H9 (cell line): ENCODE results near the gene GPALPP1. TPM values are rescaled to one million over a fixed set of nuclear protein-coding genes. Genes with fewer than 3 reads are reported as not detected.

Source experiments
- DNase-seq: peaks from one replicate; pipeline ENCODE4 v3.0.0-alpha.2; 2017
- H2AFZ ChIP-seq: one replicate; pipeline ENCODE4 v1.6.1; 2013; ENCODE audit warnings: mild to moderate bottlenecking, low read length, control low read depth, moderate library complexity
- H2AK5ac ChIP-seq: 2 replicates; pipeline ENCODE4 v1.6.1; 2013; ENCODE audit warnings: low read length, control low read depth, mixed read lengths; ENCODE audit not compliant: insufficient read length
- H2BK120ac ChIP-seq: one replicate; pipeline ENCODE4 v1.6.1; 2013; ENCODE audit warnings: low read depth, mild to moderate bottlenecking, low read length, control low read depth, inconsistent platforms; ENCODE audit not compliant: poor library complexity, severe bottlenecking
- H2BK12ac ChIP-seq: 2 replicates; pipeline ENCODE4 v1.6.1; 2013; ENCODE audit warnings: low read length, control low read depth, mixed read lengths, low read depth; ENCODE audit not compliant: insufficient read length
- H2BK15ac ChIP-seq: 2 replicates; pipeline ENCODE4 v1.6.1; 2013; ENCODE audit warnings: low read depth, low read length, control low read depth
- H2BK20ac ChIP-seq: one replicate; pipeline ENCODE4 v1.6.1; 2013; ENCODE audit warnings: low read depth, mild to moderate bottlenecking, low read length, control low read depth, inconsistent platforms; ENCODE audit not compliant: poor library complexity, severe bottlenecking
- H2BK5ac ChIP-seq: 2 replicates; pipeline ENCODE4 v1.6.1; 2013; ENCODE audit warnings: low read length, control low read depth, mixed read lengths; ENCODE audit not compliant: insufficient read length
- H3K14ac ChIP-seq: 2 replicates; pipeline ENCODE4 v1.6.1; 2013; ENCODE audit warnings: low read length, control low read depth; ENCODE audit not compliant: insufficient read depth
- H3K18ac ChIP-seq: 2 replicates; pipeline ENCODE4 v1.6.1; 2013; ENCODE audit warnings: low read depth, mild to moderate bottlenecking, mixed read lengths, low read length, control low read depth; ENCODE audit not compliant: insufficient read length
- H3K23ac ChIP-seq: 2 replicates; pipeline ENCODE4 v1.6.1; 2013; ENCODE audit warnings: low read length, control low read depth, mixed read lengths, low read depth; ENCODE audit not compliant: insufficient read length
- H3K23me2 ChIP-seq: 2 replicates; pipeline ENCODE4 v1.6.1; 2013; ENCODE audit warnings: low read depth, mild to moderate bottlenecking, mixed read lengths, low read length, control low read depth; ENCODE audit not compliant: insufficient read length, poor library complexity, severe bottlenecking
- H3K27ac ChIP-seq: 2 replicates; pipeline ENCODE4 v1.5.1; 2013; ENCODE audit warnings: low read length, control low read depth, mixed read lengths, low read depth; ENCODE audit not compliant: insufficient read length
- H3K27me3 ChIP-seq: 2 replicates; pipeline ENCODE4 v1.6.1; 2013; ENCODE audit warnings: low read length, control low read depth, inconsistent platforms; ENCODE audit not compliant: insufficient read depth
- H3K4ac ChIP-seq: 2 replicates; pipeline ENCODE4 v1.6.1; 2013; ENCODE audit warnings: low read depth, mild to moderate bottlenecking, control low read depth, inconsistent platforms, low read length, moderate library complexity
- H3K4me1 ChIP-seq: 2 replicates; pipeline ENCODE4 v1.6.1; 2013; ENCODE audit warnings: low read length, control low read depth, inconsistent platforms; ENCODE audit not compliant: insufficient read depth
- H3K4me2 ChIP-seq: 2 replicates; pipeline ENCODE4 v1.6.1; 2013; ENCODE audit warnings: low read length, control low read depth, mixed read lengths; ENCODE audit not compliant: insufficient read length, insufficient read depth
- H3K56ac ChIP-seq: 2 replicates; pipeline ENCODE4 v1.6.1; 2013; ENCODE audit warnings: low read depth, mild to moderate bottlenecking, mixed read lengths, low read length, control low read depth; ENCODE audit not compliant: insufficient read length
- H3K79me1 ChIP-seq: 2 replicates; pipeline ENCODE4 v1.6.1; 2013; ENCODE audit warnings: low read depth, mild to moderate bottlenecking, moderate library complexity, low read length, control low read depth, inconsistent platforms; ENCODE audit not compliant: insufficient read depth, poor library complexity, severe bottlenecking
- H3K79me2 ChIP-seq: 2 replicates; pipeline ENCODE4 v1.6.1; 2013; ENCODE audit warnings: low read length, control low read depth, inconsistent platforms; ENCODE audit not compliant: insufficient read depth
- H3K9ac ChIP-seq: 2 replicates; pipeline ENCODE4 v1.6.1; 2013; ENCODE audit warnings: low read length, control low read depth, mixed read lengths; ENCODE audit not compliant: insufficient read length; ENCODE audit errors: extremely low read depth
- H3K9me3 ChIP-seq: one replicate; pipeline ENCODE4 v1.6.1; 2013; ENCODE audit warnings: low read depth, low read length, inconsistent platforms; ENCODE audit not compliant: control insufficient read depth
- H3T11ph ChIP-seq: one replicate; pipeline ENCODE4 v1.6.1; 2013; ENCODE audit warnings: mild to moderate bottlenecking, low read length, control low read depth, inconsistent platforms
- H4K20me1 ChIP-seq: one replicate; pipeline ENCODE4 v1.6.1; 2013; ENCODE audit not compliant: control insufficient read depth, insufficient read length, insufficient read depth
- H4K5ac ChIP-seq: 2 replicates; pipeline ENCODE4 v1.6.1; 2013; ENCODE audit warnings: low read depth, mild to moderate bottlenecking, mixed read lengths, low read length, control low read depth; ENCODE audit not compliant: insufficient read length
- H4K8ac ChIP-seq: replicated peaks from 2 replicates; pipeline ENCODE4 v1.6.1; 2013; ENCODE audit warnings: low read length, control low read depth, mixed read lengths, low read depth; ENCODE audit not compliant: insufficient read length
- H4K91ac ChIP-seq: 2 replicates; pipeline ENCODE4 v1.6.1; 2013; ENCODE audit warnings: low read depth, mild to moderate bottlenecking, moderate library complexity, mixed read lengths, low read length, control low read depth; ENCODE audit not compliant: insufficient read length
- H3K27ac Mint-ChIP-seq, 3 experiments: 2 replicates in 2 of 3; 3 replicates in 1 of 3; pipeline ENCODE4 v1.8.0; 2020 to 2021; ENCODE audit warnings: mixed read lengths in 3 of 3, mild to moderate bottlenecking in 1 of 3, moderate library complexity in 1 of 3
- H3K27me3 Mint-ChIP-seq: 2 replicates; pipeline ENCODE4 v1.8.0; 2021; ENCODE audit warnings: low read depth, mild to moderate bottlenecking, moderate library complexity, mixed read lengths
- H3K36me3 Mint-ChIP-seq, 3 experiments: 2 replicates in 2 of 3; 3 replicates in 1 of 3; pipeline ENCODE4 v1.8.0; 2020 to 2021; ENCODE audit warnings: low read depth in 3 of 3, mixed read lengths in 3 of 3; ENCODE audit not compliant: insufficient read depth in 1 of 3
- H3K4me1 Mint-ChIP-seq, 2 experiments: 2 replicates each; pipeline ENCODE4 v1.8.0; 2020; ENCODE audit warnings: mixed read lengths in 2 of 2
- H3K4me3 Mint-ChIP-seq, 2 experiments: 2 replicates in 1 of 2; 3 replicates in 1 of 2; pipeline ENCODE4 v1.8.0; 2020 to 2021; ENCODE audit warnings: mild to moderate bottlenecking in 2 of 2, mixed read lengths in 2 of 2, moderate library complexity in 1 of 2
- H3K9me3 Mint-ChIP-seq, 2 experiments: 2 replicates in 1 of 2; 3 replicates in 1 of 2; pipeline ENCODE4 v1.8.0; 2020; ENCODE audit warnings: mild to moderate bottlenecking in 2 of 2, mixed read lengths in 2 of 2, moderate library complexity in 1 of 2
- WGBS: extraction: QIAGEN DNeasy Blood & Tissue Kit; methylation state at CpG from one replicate; pipeline ENCODE4 v1.1.7; 2013; ENCODE audit warnings: missing lambda C conversion rate, low lambda C conversion rate, mixed read lengths; ENCODE audit not compliant: insufficient read length; ENCODE audit errors: extremely low coverage; 5-methylcytosine and 5-hydroxymethylcytosine counted together
- total RNA-seq: library from RNA; stranded (reverse); gene quantifications from 2 replicates; pipeline ENCODE4 v1.2.1, GENCODE V29; 2021
- TF ChIP-seq, protein P1 (sequence below): fragments of 200-600 bp; sonication (generic); conservative IDR thresholded peaks from 3 replicates; pipeline ENCODE4 v1.8.0; 2021; ENCODE audit warnings: antibody characterized with exemption, mild to moderate bottlenecking

Gene GPALPP1
- total RNA-seq, 1 experiment from 2014 or later = 21.9 TPM

DNA sequence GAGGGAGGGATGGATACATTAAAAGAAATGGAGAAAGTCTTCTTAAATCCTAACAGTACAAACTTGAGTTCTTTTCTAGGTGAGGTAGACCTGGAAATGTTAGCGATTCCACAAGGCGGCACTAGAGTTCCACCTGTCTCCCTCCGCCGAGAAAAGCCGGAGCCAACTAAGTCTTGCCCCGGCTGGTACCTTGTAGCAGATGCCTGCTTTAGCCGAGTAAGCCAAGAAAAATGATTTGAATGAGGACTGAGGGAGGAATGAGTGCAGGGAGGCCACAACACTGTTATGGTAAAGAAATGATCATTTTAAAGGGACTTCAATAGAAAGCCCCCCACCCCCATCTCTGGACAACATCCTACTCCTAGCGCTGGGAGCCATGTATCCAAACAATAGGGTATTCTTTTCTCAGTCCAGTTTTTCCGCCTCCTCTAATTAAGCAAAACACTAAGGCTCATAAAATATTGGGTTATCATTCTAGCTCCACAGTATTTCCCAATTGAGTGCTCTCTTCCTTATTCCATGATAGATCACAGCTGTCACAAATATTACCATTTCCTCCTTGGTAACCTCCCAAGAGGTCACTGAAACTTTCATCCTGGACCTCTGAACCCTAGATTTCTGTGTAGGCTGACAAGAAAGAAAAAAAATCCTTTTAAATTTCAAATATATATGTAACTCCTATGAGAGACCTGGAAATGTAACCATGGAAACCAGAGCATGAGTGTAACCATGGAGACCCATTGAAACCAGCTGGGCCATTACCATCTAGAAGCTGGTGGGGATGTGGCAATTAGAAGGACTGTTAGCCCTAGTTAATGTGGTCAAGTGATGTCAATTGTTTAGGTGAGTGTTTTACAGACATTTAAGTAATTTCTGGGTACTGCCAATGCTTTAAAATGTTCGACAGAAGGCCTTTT is 58.3 kb downstream of the GPALPP1 start:
- H3K27ac ChIP-seq = no peak overlapping the region
- no peaks in the 10 kb centered on the region for H3K9me3 ChIP-seq
- H4K5ac ChIP-seq = no peak overlapping the region
- no peak overlapping the region for H2BK15ac ChIP-seq
- no peak overlapping the region for H3K14ac ChIP-seq
- H3K9ac ChIP-seq = no peak overlapping the region
- H3K4me2 ChIP-seq = peak overlapping the region; percentile 84
- H3T11ph ChIP-seq = no peak overlapping the region
- 0 out of 7 replicates have a peak overlapping the region, but pooled peaks of 1 of the 3 experiments have one; percentile 41 for H3K27ac Mint-ChIP-seq
- no peak overlapping the region for H3K23ac ChIP-seq
- H2AK5ac ChIP-seq = no peak overlapping the region
- no peak overlapping the region for H4K8ac ChIP-seq
- no peaks in the 10 kb centered on the region for H3K79me2 ChIP-seq
- H2AFZ ChIP-seq = no peak overlapping the region
- H2BK12ac ChIP-seq = no peak overlapping the region
- H2BK20ac ChIP-seq = no peak overlapping the region
- H4K20me1 ChIP-seq = no peaks in the 10 kb centered on the region
- no peak overlapping the region for H4K91ac ChIP-seq
- no peak overlapping the region for H3K18ac ChIP-seq
- no CpG with 5 or more reads among the region's 10 CpGs for WGBS
- no peak overlapping the region for H3K56ac ChIP-seq
- no peak overlapping the region for H2BK5ac ChIP-seq
- H3K27me3 ChIP-seq = no peaks in the 10 kb centered on the region
- no peaks in the 10 kb centered on the region for H3K9me3 Mint-ChIP-seq
- peaks cover 1% of the 10 kb centered on the region for H3K27me3 Mint-ChIP-seq
- H3K4me1 ChIP-seq = no peaks in the 10 kb centered on the region
- H3K23me2 ChIP-seq = peaks cover 4% of the 10 kb centered on the region
- peaks cover 20 to 36% of the 10 kb centered on the region in 2 experiments for H3K4me1 Mint-ChIP-seq
- peak; percentile 74 for DNase-seq
- no peak overlapping the region for H3K4ac ChIP-seq
- TF ChIP-seq, protein P1, sequence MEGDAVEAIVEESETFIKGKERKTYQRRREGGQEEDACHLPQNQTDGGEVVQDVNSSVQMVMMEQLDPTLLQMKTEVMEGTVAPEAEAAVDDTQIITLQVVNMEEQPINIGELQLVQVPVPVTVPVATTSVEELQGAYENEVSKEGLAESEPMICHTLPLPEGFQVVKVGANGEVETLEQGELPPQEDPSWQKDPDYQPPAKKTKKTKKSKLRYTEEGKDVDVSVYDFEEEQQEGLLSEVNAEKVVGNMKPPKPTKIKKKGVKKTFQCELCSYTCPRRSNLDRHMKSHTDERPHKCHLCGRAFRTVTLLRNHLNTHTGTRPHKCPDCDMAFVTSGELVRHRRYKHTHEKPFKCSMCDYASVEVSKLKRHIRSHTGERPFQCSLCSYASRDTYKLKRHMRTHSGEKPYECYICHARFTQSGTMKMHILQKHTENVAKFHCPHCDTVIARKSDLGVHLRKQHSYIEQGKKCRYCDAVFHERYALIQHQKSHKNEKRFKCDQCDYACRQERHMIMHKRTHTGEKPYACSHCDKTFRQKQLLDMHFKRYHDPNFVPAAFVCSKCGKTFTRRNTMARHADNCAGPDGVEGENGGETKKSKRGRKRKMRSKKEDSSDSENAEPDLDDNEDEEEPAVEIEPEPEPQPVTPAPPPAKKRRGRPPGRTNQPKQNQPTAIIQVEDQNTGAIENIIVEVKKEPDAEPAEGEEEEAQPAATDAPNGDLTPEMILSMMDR = peak; percentile 93
- no peaks in the 10 kb centered on the region for H3K36me3 Mint-ChIP-seq
- H3K4me3 Mint-ChIP-seq = peak overlapping the region; percentile 71 to 81
- H3K79me1 ChIP-seq = no peaks in the 10 kb centered on the region
- H2BK120ac ChIP-seq = no peak overlapping the region
